Activated naive CD4-positive, alpha-beta T cell treated with anti-CD3 and anti-CD28 coated beads, Interleukin-2, amount 50 U/mL, for 16 hours (primary cell): ENCODE measurements around the gene TBK1.
A peak's percentile ranks its signal among the peaks of the same experiment; 100 is the strongest.

Source experiments
- DNase-seq: peaks from one replicate; pipeline ENCODE4 v3.0.0-alpha.2; 2020

TBK1 gene

DNA sequence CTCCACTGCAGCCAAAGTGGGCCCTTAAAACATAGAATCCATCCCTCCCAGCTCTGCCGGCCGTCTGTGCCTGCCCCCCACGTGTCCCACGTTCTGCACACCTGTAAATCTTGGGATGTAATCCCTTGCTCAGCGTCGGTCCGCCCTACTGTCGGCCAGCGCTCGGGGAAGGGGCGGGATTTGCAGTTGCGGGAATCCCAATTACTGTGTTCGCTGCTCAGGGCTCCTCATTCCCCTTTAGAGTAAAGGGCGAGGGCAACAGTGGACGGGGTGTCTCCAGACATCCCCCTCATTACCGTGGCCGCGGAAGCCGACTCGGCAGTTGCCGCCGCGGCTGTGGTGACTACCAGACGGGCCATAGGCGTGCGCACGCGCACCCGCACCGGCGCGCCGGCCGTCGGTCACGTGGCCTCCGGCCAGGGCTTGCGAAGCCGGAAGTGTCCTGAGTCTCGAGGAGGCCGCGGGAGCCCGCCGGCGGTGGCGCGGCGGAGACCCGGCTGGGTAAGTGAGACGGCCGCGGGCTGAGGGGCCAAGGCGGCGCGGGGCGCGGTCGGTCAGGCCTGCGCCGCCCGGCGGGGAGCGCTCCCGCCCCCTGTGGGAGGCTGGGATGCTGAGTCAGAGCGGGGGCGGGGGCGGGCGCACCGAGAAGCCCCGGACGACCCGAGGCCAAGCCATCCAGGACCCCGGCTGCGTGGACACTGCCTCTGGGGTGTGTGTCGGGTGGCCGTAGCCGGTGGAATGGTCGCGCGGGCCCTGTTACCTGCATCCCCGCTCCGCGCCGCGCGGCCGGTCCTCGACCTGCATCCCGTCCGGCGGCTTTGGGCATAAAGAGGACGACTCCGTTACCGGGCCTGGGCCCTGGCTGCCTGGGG, at the start of gene TBK1:
Gene TBK1, plus strand, starts transcription at position 434 of the 872 bp plus-strand sequence. CDS start 3,751 bp downstream, outside the sequence.
- DNase-seq, result peak; percentile 55

DNA sequence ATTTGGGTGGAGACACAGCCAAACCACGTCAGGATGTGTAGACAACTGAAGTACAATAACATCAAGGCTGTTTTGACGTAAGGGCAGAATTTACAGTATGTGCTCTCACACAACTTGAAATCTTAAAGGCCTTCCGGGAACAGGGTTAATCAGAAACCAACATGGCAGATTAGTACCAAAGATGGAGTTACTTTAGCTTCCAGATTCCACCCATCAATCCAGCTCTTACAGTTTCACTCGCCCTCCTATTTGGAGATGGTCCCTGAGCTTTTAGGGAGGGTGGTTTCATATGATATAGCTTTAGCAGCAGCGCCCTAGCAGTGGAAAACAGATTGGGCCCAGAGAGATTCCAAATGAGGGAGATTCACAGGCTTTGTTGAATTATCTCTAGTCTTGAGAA, 49.7 kb upstream of the TBK1 start:
- DNase-seq, result no peak

DNA sequence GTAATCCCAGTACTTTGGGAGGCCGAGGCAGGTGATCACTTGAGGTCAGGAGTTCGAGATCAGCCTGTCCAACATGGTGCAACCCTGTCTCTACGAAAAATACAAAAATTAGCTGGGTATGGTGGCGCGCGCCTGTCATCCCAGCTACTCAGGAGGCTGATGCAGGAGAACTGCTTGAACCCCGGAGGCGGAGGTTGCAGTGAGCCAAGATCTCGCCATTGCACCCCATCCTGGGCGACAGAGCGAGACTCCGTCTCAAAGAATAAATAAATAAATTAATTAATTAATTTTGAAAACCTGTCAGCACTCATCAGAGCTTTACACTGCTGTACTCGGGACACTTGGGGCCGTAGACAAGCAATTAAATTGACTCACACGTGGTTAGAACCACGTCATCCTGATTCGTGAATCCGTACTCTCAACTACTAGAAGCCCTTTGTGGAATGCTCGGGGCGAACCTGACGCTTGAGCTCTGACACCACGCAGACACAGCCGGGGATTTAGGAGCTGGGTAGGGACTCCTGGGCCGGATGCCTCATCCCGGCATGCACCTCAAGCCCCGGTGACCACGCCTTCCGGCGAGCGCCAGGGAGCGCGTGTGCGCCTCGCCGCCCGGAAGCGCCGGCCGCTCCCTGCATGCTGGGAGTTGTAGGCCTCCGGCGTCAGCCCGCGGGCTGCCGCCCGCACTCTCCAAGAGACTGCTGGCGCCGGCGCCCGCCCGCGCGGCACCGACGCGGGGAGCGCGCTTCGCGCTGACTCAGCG, 48.0 kb upstream of the TBK1 start, which contains the start of gene XPOT:
Gene XPOT, plus strand, starts transcription at position 686 of the 763 bp plus-strand sequence. CDS start 5,644 bp downstream, outside the sequence.
- peak; percentile 94 for DNase-seq

DNA sequence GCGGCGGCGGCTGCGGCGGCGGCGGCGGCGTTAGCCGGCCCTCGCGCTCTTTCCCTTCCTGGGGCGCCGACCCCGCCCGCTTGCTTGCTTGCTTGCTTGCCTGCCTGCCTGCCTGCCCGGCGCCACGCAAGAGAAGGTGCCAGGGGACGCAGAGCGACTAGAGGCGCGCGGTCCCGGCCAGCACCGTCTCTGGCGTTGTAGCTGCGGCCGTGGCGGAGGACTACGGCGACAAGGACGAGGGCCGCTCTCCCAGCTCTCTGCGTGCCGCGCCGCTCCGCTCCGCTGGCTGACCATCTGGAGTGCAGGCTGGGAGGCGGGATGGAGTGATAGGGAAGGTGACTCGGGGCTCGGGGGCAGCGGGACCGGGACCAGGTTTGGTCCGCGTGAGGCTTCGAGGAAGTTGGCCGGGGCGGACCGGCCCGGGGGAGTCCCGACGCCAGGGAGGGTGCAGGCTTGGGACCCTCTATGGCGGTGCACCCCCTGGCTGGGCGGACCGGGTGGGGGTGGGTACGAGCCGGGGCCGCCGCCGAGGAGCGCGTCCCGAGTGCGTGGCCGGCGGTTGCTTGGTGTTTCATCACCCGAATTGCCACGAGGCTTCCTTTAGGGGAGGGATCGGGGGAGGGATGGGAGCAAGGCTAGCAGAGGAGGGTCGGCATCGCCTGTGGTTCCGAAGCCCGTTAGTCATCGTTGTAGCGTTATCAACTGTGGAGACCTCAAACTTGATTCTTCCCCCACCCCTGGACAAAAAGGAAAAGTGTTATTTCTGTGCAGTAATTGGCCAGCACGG, 47.3 kb upstream of the TBK1 start:
- DNase-seq, result peak; percentile 84

DNA sequence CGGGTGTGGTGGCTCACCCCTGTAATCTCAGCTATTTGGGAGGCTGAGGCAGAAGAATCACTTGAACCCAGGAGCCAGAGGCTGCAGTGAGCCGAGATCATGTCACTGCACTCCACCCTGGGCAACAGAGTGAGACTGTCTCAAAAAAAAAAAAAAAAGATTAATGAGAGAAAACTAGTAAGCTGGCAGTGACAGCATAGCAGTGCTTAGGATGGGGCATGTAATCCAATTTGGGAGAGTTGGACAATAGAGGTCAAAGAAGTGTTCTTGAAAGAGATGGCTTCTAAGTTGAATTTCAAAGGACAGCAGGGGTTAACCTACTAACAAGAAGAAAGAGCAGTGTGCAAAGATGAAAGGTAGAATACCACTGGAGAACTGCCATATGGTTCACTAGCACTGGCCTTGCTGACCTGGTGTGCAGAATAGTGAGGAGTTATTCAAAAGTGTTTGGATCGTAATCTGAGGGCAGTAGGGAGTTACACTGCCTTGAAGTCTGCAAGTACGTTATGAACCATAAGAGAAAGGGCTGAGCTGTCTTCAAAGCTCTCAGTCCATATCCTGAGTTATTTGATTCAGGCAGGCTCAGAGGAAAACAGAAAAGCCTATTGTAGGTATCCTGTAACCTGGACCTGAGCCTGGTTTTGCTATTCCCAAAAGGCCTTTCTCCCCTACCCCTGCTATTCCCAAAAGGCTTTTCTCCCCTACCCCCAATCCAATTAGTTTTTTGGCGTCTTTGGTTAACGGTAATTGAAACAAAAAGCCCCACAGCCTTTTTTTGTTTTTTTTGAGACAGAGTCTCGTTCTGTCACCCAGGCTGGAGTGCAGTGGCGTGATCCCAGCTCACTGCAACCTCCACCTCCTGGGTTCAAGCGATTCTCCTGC, 44.3 kb upstream of the TBK1 start:
- no peak for DNase-seq

DNA sequence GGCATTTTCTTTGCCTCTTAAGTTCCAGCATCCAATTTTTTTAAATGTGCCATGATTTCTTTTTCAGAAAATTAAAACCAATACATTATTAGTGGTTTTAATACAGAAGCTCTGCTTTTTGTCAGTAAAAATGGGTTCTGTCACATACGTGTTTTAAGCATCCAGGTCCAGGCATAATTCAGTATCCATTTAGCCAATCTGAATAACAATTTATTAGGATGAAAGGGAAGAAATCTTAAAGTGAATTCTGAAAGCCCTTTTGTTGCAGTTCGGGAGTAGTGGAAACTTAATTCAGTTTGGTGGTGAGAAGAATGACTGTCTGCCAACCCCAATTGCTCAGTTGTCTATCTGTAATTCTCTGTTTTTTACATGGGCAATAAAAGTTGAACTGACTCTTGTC, 40.5 kb upstream of the TBK1 start:
- DNase-seq, result no peak

DNA sequence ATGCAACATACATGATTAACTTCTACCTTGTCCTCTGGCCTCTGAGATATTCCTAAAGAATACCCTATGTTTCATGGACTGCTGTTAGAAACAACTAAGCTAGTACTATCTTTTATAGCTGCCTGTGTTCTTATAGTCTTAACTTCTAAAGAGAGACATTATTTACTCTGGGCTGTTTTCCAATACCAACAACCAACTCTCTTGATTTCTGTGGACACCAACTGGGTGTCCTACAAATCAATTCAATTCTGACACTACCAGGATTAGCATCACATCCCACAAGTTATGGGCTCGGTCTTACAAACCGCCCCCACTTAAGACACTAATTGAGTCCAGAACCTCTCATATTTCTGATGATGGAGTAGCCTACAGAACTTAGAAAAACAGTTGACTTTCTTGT, 39.5 kb upstream of the TBK1 start:
- DNase-seq, result no peak

DNA sequence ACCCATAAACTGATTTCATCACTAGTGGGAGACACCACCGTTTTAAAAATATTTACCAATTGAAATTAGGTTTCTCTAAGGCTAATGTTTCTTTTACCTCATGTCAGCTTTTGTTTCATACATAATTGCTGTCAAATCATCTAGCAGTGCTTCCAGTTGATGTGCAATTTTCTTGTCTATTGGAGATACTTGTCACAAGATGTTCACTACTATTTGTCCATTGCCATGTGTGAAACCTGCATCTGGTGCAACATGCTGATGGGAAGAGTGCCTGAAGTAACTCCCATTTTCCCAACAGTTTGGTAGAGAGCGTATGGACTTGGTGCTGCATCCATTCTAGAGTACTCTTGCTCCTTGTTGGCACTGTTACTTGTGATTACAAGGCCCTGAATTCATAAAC, 38.0 kb upstream of the TBK1 start:
- DNase-seq, result no peak

DNA sequence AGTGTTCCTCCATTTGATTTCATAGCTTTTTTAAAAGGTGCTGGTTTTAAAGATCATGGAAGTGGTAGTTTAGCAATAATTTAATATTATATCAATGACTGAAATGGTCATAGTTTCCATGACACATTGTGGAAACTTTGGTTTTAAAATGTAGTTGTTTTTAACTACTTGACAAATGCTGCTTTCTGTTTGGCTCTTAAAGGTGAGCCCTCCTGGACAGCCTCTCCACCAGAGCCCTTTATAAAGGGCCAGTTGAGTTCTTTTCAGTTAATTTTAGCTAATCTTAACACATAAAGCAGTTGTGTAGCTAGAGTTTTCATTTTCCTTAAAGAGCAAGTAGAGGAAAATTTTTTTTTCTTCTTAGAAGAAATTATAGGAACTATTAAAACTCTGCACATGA, 33.7 kb upstream of the TBK1 start:
- DNase-seq, result no peak

DNA sequence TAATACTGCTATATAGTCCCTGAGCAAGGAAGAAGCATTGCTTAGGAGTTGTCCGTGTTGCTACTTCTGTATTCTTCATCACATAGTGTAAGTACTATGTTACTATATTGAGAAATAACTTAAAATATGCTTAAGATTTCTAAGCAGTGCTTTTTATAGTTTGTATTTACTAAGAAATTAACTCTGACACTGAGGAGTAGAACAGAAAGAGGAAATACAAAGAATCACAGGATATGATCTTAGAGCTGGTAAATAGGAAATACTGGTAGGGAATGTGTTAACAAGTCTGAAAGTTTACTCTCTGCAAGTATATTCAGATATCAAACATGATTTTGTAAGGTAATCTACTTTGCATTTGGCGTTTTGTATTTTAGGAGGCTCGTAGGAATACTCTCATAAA, 32.2 kb upstream of the TBK1 start:
- no peak for DNase-seq

DNA sequence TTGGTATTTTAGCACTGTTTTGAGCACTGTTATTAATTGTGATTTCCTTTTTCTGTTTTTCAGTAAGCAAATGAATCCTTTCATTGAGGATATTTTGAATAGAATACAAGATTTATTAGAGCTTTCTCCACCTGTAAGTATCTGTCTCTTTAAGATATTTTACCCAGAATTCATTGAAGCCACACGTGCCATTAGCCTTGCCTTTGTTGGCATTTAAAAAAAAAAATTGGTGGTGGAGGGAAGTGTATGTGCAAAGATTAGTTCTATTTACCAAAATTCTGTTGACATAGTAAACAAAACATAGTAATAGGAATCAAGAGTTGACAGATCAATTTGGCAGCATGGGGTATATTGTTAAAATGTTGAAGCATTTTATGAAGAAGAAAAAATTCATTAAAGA, 23.9 kb upstream of the TBK1 start:
- DNase-seq, result no peak

DNA sequence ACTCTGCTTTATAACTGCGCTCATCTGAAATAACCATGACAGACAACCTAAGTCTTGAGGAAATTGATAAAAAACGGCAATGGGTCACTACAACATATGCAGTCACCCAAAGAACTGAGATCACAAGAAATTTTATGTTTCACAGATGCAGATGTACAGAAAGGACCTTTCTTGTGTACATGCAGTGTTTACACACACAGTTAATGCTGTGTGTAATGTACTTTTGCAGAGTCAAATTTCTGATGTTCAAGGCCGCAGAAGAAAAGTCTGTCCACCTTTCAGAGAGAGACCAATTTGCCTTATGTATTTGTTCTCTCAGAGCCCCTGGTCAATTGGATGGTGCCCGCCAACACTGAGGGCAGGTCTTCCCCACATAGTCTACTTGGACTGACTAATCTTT, 23.0 kb upstream of the TBK1 start:
- no peak for DNase-seq

DNA sequence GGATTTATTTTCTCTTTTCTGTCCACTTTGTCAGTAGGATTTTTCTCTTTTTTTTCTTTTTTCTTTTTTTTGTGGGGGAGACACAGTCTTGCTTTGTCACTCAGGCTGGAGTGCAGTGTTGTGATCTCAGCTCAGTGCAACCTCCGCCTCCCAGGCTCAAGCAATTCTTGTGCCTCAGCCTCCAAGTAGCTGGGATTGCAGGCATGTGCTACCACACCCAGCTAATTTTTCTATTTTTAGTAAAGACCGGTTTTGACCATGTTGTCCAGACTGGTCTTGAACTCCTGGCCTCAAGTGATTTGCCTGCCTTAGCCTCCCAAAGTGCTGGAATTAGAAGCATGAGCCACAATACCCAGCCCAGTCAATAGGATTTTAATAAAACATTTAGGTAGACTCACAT, 21.0 kb upstream of the TBK1 start:
- no peak for DNase-seq

DNA sequence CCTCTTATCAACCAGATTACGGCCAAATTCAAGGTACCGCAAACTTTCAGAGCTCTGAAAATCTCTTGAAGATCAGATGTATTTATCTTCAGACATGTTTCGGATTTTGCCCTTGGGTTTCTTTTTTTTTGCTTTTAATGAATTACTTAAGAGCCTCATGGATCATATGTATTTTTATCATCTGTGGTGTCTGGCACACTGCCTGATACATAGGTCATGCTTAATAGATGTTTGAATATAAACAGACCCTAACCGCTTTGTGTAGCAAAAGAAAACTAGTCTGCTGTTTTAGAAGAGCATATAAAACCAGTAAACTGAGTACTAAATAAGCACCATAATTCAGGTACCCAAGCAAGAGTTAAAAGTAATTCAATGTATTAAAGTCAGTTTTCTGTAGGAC, 20.1 kb upstream of the TBK1 start:
- DNase-seq, result no peak

DNA sequence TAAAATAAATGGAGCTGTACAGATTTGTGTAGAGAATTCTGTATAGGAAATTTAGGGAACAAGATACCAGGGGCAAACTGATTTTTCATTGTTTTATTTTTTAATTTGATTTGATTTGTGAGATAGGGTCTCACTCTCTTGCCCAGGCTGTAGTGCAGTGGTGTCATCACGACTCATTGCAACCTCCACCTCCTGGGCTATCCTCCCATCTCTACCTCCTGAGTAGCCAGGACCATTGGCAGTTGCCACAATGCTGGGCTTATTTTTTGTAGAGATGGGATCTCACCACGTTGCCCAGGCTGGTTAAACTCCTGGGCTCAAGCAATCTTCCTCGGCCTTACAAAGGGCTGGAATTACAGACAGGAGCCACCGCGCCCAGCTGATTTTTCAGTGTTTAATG, 18.0 kb upstream of the TBK1 start:
- no peak for DNase-seq

DNA sequence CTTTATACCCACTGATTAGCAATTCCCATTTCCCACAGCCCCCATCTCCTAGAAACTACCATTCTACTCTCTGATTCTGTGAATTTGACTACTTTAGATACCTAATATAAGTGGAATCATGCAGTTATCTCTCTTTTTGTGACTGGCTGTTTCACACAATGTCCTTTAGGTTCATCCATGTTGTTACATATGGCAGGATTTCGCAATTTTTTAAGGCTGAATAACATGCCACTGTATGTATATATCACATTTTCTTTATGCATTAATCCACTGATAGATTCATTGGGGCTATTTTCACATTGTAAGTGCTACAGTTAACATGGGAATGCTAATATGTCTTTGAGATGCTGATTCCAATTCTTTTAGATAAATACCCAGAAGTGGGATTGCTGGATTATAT, 11.8 kb upstream of the TBK1 start:
- DNase-seq, result no peak

DNA sequence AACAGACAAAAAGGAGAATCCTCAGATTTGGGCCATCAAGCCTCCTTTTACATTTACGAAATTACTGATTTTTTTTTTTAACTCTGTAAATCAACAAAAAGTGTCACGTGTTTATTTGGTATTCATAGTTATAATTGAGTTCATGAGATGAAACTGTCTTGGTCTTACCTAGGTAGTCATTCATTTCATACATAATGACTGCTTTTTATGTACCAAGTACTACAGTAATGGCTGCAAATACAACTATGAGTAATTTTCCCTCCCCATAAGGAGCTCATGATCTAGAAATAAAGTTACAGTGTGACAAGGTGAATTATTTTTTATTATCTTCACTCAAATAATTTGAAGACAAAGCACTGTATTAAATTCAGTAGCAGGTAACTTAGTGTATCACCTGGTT, 6.4 kb upstream of the TBK1 start:
- no peak for DNase-seq

DNA sequence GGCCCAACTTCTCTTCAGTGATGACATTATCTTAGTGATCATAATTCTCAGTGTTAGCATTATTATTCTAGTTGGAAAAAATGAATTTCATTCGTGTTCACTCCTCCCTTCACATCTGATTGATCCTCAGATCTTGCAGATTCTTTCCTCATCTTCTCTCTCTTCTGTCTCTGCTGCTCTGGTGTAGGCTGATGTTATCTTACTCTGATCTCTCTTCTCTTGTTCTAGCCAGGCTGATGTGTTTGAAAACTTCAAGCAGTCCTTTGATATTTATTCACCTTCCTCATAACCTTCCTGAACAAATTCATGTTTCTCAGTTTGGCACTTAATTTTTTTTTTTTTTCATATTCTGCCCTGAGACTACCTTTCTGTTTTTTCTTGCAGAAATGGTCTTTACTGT, 5.6 kb upstream of the TBK1 start:
- DNase-seq, result no peak

DNA sequence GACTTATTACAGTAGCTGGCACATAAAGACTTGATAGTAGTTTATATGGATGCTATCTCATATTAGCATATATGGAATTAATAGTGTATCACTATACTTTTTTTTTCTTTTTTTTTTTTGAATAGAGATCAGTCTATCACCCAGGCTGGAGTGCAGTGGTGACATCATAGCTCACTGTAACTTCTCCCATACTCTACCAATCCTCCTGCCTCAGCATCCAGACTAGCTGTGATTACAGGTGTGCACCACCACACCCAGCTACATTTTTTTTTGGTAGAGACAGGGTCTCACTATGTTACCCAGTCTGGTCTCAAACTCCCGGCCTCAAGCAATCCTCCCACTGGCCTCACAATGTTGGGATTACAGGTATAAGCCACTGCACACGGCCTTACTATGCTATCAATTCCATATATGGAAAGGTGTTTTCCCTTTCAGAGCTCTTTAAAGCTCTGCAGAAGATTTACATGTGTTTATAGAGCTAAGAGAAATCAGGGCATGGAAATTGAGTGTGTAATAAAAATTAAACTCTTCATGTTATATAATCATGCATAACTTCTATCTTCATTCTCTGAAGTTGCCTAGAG, 1.8 kb upstream of the TBK1 start:
- no peak for DNase-seq

DNA sequence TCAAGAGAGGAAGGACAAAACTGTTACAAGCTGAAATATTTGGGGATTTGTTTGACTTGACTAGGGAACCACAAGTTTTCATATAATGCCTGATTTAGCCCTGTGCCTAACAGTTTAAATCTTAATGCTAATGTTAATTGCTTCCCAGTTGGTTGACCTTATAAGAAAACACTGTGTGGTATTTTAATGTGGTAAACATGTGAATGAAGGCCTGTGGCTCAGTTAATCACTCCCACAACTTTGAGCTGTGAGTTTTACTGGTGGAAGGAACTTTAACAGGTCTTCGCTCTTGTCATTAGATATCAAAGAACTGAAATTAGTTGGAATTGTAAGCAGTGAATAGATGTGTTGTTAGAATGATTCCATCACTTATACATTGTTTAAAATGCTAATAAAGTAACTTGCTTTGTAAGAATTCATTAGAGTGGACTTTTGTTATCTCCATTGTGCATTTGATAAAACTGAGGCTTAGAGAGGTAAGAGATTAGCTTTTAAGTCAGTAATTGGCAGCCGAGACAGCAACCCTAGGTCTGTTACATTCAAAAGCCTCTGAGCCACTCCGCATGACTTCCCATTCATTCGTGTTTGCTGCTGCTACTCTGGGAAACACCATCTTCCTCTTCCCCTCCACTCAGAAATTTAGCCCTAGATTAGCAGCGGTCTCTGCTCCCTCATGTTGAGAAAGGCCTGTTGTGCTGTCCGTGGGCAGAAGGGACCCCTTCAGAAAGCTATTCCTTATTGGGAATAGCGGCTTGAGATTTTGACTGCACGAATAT, 1.0 kb upstream of the TBK1 start:
- DNase-seq, result no peak
